Testis (tissue), 3 donors: ENCODE measurements around the gene ANKRD2. TPM values are rescaled to one million over a fixed set of nuclear protein-coding genes. Genes with fewer than 3 reads are reported as not detected.
A peak's percentile ranks its signal among the peaks of the same experiment; 100 is the strongest.

Source experiments
- DNase-seq: peaks from one replicate; pipeline ENCODE4 v3.0.0-alpha.2; 2019
- H3K27ac ChIP-seq, 2 donors: fragments of 200-600 bp; sonication (generic); one replicate each; pipeline ENCODE4 v1.5.1; 2019
- H3K27me3 ChIP-seq: fragments of 200-600 bp; sonication (generic); one replicate; pipeline ENCODE4 v1.5.1; 2019
- H3K36me3 ChIP-seq: fragments of 200-600 bp; sonication (generic); one replicate; pipeline ENCODE4 v1.5.1; 2017; ENCODE audit warnings: low read depth; ENCODE audit errors: missing control alignments
- H3K4me1 ChIP-seq: fragments of 200-600 bp; sonication (generic); one replicate; pipeline ENCODE4 v1.5.1; 2019
- H3K4me3 ChIP-seq, 2 donors: fragments of 200-600 bp; sonication (generic); one replicate each; pipeline ENCODE4 v1.5.1; 2017 to 2019
- H3K9me3 ChIP-seq: fragments of 200-600 bp; sonication (generic); one replicate; pipeline ENCODE4 v1.5.1; 2017
- POLR2A ChIP-seq: fragments of 450-650 bp; IDR thresholded peaks from one replicate; pipeline ENCODE4 v1.6.1; 2017; ENCODE audit warnings: antibody characterized with exemption, mild to moderate bottlenecking, moderate library complexity
- WGBS, 2 donors: methylation state at CpG; one replicate each; pipeline ENCODE4 v1.1.5; 2018; 5-methylcytosine and 5-hydroxymethylcytosine counted together
- intact Hi-C: fragments of 100-400 bp; cut with DNase I; formaldehyde crosslinking; loops from one replicate; pipeline ENCODE4 v1.15.1; 2023; ENCODE audit warnings: low total_unique reads
- polyA plus RNA-seq: library from polyadenylated mRNA; stranded (reverse); fragments of 350-450 nt; fragmentation: Illumina TruSeq; extraction: RNeasy Lipid Tissue Mini Kit (QIAGEN cat#74804); gene quantifications from one replicate; pipeline ENCODE4 v1.2.3, GENCODE V29; 2014; ENCODE audit warnings: low read depth, low replicate concordance; ENCODE audit not compliant: insufficient read depth
- total RNA-seq, 2 donors: library from RNA; depleted of rRNA; stranded (reverse); fragments of >200 nt; gene quantifications; one replicate each; pipeline ENCODE4 v1.2.3, GENCODE V29; 2016
- TF ChIP-seq, protein P1 (sequence below), 3 experiments: fragments of 450-650 bp in 2 of 3; fragments of 200-600 bp in 1 of 3; sonication (generic) in 1 of 3; IDR thresholded peaks; one replicate each; pipeline ENCODE4 v1.5.1; 2016 to 2019; ENCODE audit warnings: antibody characterized with exemption in 3 of 3, mild to moderate bottlenecking in 2 of 3, moderate library complexity in 1 of 3

Gene ANKRD2
- total and polyA plus RNA-seq, 3 donors from 2014 or later = 0.43 to 3.5 (median 1.9) TPM

DNA sequence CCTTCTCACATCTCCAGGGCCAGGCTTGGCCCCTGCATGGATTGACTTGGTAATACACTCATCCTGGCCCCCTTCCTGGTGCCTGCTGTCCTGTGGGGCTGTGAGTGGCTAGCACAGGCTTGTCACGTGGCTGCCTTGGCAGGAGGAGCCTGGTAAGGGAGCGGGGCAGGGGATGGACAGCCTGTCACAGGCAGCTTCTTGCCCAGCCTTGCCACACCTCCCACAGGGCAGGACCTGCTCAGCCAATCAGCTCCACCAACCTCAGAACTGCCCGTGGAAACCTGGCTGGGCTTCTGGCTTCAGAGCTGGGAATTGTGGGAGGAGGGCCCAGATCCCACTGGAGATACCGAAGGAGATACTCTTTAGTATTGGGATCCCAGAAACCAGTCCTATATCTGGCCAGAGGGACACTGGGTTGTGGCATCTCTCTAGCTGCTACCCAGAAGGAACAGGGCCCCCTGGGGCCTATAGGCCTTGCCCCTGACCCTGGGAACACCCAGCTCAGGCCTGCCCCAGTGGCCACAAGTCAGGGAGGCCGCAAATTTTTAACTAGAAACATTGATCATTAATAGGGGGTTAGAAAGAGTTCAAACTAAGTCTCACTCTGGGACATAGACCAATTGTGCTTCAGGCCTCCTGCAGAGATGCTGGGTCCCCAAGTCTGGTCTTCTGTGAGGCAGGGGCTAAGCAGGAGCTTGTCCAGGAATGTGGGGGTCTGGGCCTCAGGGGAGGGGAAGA lies 11.7 kb downstream of the ANKRD2 start, which contains the start of gene HOGA1:
Gene HOGA1, plus strand, starts transcription at position 330 of the 738 bp plus-strand sequence. Its CDS starts 315 bp downstream, at position 645.
- 72% methylated on average over 4 to 5 of the region's 5 CpGs for WGBS, 2 donors
- Histone ChIP-seq H3K36me3 (no peaks in the 10 kb centered on the region), H3K4me1 (no peaks in the 10 kb centered on the region), H3K27ac (no peak within 1 kb of the TSS), H3K27me3 (no peaks in the 10 kb centered on the region), H3K9me3 (no peaks in the 10 kb centered on the region), H3K4me3 (no peak within 1 kb of the TSS)
- peak; percentile 32 for DNase-seq
- TF ChIP-seq POLR2A = no peak
- TF ChIP-seq, protein P1, sequence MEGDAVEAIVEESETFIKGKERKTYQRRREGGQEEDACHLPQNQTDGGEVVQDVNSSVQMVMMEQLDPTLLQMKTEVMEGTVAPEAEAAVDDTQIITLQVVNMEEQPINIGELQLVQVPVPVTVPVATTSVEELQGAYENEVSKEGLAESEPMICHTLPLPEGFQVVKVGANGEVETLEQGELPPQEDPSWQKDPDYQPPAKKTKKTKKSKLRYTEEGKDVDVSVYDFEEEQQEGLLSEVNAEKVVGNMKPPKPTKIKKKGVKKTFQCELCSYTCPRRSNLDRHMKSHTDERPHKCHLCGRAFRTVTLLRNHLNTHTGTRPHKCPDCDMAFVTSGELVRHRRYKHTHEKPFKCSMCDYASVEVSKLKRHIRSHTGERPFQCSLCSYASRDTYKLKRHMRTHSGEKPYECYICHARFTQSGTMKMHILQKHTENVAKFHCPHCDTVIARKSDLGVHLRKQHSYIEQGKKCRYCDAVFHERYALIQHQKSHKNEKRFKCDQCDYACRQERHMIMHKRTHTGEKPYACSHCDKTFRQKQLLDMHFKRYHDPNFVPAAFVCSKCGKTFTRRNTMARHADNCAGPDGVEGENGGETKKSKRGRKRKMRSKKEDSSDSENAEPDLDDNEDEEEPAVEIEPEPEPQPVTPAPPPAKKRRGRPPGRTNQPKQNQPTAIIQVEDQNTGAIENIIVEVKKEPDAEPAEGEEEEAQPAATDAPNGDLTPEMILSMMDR (IDR thresholded peaks at IDR 0.05) = no peak
- intact Hi-C loops = no loop called here

DNA sequence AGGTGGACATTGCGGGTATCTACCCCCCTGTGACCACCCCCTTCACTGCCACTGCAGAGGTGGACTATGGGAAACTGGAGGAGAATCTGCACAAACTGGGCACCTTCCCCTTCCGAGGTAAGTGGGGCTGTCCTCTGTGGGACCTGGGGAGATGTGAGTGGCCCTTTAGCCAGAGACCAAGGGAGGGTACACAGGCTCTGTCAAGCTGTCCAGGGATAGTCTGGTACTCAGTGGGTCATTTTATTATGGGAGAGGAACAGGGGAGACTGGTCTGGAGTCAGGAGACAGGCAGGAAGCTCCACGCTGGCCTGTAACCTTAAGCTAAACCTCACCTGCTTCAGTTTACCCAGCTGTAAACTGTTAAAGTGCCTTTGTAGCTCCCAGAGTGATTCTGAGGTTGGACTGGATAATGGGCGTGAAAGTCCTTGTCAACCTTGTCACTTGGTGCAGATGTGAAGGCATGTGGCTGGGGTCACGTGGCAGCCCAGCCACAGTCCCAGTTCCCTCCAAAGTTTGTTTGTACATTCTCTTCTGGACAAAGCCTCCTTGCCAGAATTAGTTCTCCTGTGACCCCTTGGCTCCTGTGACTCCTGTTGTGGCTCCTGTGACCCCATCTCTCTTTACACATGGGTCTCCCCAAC lies 12.3 kb downstream of the ANKRD2 start:
- Histone ChIP-seq H3K27ac (no peak overlapping the region), H3K4me3 (no peak overlapping the region), H3K9me3 (no peaks in the 10 kb centered on the region), H3K4me1 (no peaks in the 10 kb centered on the region), H3K27me3 (no peaks in the 10 kb centered on the region), H3K36me3 (no peaks in the 10 kb centered on the region)
- TF ChIP-seq, protein P1 (IDR thresholded peaks at IDR 0.05) = no peak
- no peak for TF ChIP-seq POLR2A
- 90 to 95% methylated on average over 4 to 5 of the region's 5 CpGs for WGBS, 2 donors
- intact Hi-C loops = no loop called here
- DNase-seq = no peak

DNA sequence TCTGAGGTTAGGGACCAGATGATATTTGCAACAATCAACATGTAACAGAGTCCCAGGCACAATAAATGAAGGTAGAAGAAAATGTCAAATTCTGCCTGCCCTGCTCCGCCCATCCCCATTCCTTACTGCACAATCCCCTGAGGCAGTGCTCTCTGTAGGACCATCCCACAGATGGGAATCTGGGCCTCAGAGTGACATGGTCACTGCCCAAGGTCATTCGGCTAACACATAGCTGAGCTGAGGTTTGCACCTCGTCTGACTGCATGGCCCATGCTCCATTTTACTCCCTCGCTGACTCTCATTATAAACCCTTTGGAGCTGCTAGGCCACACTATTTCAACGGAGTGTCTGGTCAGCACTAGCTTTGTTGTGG lies 12.8 kb downstream of the ANKRD2 start:
- Histone ChIP-seq H3K27ac (no peak overlapping the region), H3K4me1 (no peaks in the 10 kb centered on the region), H3K4me3 (no peak overlapping the region), H3K36me3 (no peaks in the 10 kb centered on the region), H3K27me3 (no peaks in the 10 kb centered on the region), H3K9me3 (no peaks in the 10 kb centered on the region)
- 78 to 91% methylated on average over 5 of the region's 5 CpGs for WGBS, 2 donors
- intact Hi-C loops = no loop called here
- no peak for TF ChIP-seq POLR2A
- TF ChIP-seq, protein P1 (IDR thresholded peaks at IDR 0.05) = no peak
- no peak for DNase-seq

DNA sequence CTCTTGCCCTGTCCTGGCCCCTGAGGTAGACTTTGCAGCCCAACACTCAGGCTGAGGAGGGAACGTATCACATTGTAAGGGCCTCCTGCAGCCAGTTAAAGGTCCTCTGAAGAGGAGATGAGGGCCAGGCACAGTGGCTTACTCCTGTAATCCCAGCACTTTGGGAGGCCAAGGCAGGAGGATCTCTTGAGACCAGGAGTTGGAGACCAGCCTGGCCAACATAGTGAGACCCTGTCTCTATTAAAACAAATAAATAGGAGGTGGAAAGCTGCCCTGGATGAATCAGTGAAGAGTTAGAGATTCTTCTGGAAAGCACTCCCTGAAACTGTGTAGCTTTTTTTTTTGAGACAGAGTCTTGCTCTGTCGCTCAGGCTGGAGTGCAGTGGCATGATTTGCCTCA lies 14.6 kb downstream of the ANKRD2 start:
- no peaks in the 10 kb centered on the region for H3K4me1 ChIP-seq
- H3K36me3 ChIP-seq = no peaks in the 10 kb centered on the region
- no peak overlapping the region for H3K27ac ChIP-seq
- DNase-seq = no peak
- no peak overlapping the region for H3K4me3 ChIP-seq
- H3K9me3 ChIP-seq = no peaks in the 10 kb centered on the region
- intact Hi-C loops = no loop called here
- TF ChIP-seq POLR2A = no peak
- TF ChIP-seq, protein P1 (IDR thresholded peaks at IDR 0.05) = no peak
- no peaks in the 10 kb centered on the region for H3K27me3 ChIP-seq
- WGBS, 2 donors = 85 to 88% methylated on average over 2 of the region's 2 CpGs
